Ureter (tissue), 1 donor: ENCODE results near the gene MGAT5B. TPM values are rescaled to one million over a fixed set of nuclear protein-coding genes. Genes with fewer than 3 reads are reported as not detected.

Experiments used
- DNase-seq: peaks from one replicate; pipeline ENCODE4 v3.0.0-alpha.2; 2020; ENCODE audit warnings: low spot score
- total RNA-seq: library from RNA; stranded (reverse); gene quantifications from one replicate; pipeline ENCODE4 v1.2.4, GENCODE V29; 2023
- donor health status: DM: yes; HTN: yes; CAD: no.

Gene MGAT5B
- total RNA-seq, 1 donor from 2014 or later = 1.7 TPM

- no peak for DNase-seq
Measured at GRCh38 chr17:76879691-76880090, 11.5 kb downstream of the MGAT5B start.

GRCh38 chr17:76880268-76880667, 12.1 kb downstream of the MGAT5B start:
- no peak for DNase-seq

GRCh38 chr17:76880971-76881370, 12.8 kb downstream of the MGAT5B start:
- DNase-seq = no peak

- no peak for DNase-seq
Measured at GRCh38 chr17:76881408-76881807, 13.2 kb downstream of the MGAT5B start.

GRCh38 chr17:76881966-76882365, 13.8 kb downstream of the MGAT5B start:
- no peak for DNase-seq

GRCh38 chr17:76883744-76884525, 15.7 kb downstream of the MGAT5B start:
- no peak for DNase-seq

- no peak for DNase-seq
Measured at GRCh38 chr17:76884995-76885893, 17.0 kb downstream of the MGAT5B start.

- DNase-seq = no peak
Measured at GRCh38 chr17:76885894-76886290, 17.7 kb downstream of the MGAT5B start.

GRCh38 chr17:76886395-76886794, 18.2 kb downstream of the MGAT5B start:
- DNase-seq = no peak

- DNase-seq = no peak
Measured at GRCh38 chr17:76887802-76888201, 19.6 kb downstream of the MGAT5B start.

GRCh38 chr17:76888661-76889060, 20.5 kb downstream of the MGAT5B start:
- no peak for DNase-seq

- DNase-seq = no peak
Measured at GRCh38 chr17:76889323-76889722, 21.1 kb downstream of the MGAT5B start.

GRCh38 chr17:76892329-76892728, 24.1 kb downstream of the MGAT5B start:
- DNase-seq = no peak

GRCh38 chr17:76893623-76894334, 25.6 kb downstream of the MGAT5B start:
- DNase-seq = no peak

GRCh38 chr17:76894842-76895241, 26.6 kb downstream of the MGAT5B start:
- no peak for DNase-seq

- DNase-seq = no peak
Measured at GRCh38 chr17:76897023-76897422, 28.8 kb downstream of the MGAT5B start.

GRCh38 chr17:76899414-76899813, 31.2 kb downstream of the MGAT5B start:
- no peak for DNase-seq

- DNase-seq = no peak
Measured at GRCh38 chr17:76900723-76901122, 32.5 kb downstream of the MGAT5B start.

GRCh38 chr17:76901542-76902197, 33.5 kb downstream of the MGAT5B start:
- DNase-seq = no peak

- no peak for DNase-seq
Measured at GRCh38 chr17:76902476-76902875, 34.3 kb downstream of the MGAT5B start.

GRCh38 chr17:76903631-76904030, 35.4 kb downstream of the MGAT5B start:
- DNase-seq = no peak

GRCh38 chr17:76904116-76904515, 35.9 kb downstream of the MGAT5B start:
- DNase-seq = no peak
